B cell (primary cell): ENCODE results near the gene ATP5PB. TPM values are rescaled to one million over a fixed set of nuclear protein-coding genes. Genes with fewer than 3 reads are reported as not detected.

ENCODE experiments used
- ATAC-seq: fragments of 200-7000 bp; cut with Tn5 transposase; one replicate; pipeline ENCODE4 v1.10.0; 2021; ENCODE audit warnings: low read depth, mild to moderate bottlenecking, moderate number of reproducible peaks, moderate library complexity
- CTCF ChIA-PET: fragments of 350-600 bp; sonication (Branson Sonifier 250); formaldehyde crosslinking; loops from one replicate; lab custom pipeline; 2021; ENCODE audit warnings: antibody characterized with exemption, inconsistent platforms; lab: Charles Lee
- POLR2A ChIA-PET: fragments of 350-600 bp; sonication (Branson Sonifier 250); formaldehyde crosslinking; loops from one replicate; lab custom pipeline; 2021; ENCODE audit warnings: antibody characterized with exemption; lab: Charles Lee
- DNase-seq: peaks from one replicate; pipeline ENCODE4 v3.0.0; 2013
- H2AFZ ChIP-seq: 2 replicates; pipeline ENCODE4 v1.6.1; 2012; ENCODE audit warnings: mild to moderate bottlenecking, low read depth, low read length; ENCODE audit not compliant: insufficient read depth, poor library complexity, severe bottlenecking
- H3K27ac ChIP-seq, 2 donors: 1 replicate in 1 of 2; 2 replicates in 1 of 2; pipeline ENCODE4 v1.5.1; 2012 to 2013; ENCODE audit warnings: low read length in 2 of 2, mild to moderate bottlenecking in 2 of 2, moderate library complexity in 1 of 2
- H3K27me3 ChIP-seq, 4 experiments: fragments of 200-600 bp in 1 of 4; sonication (generic) in 1 of 4; replicated peaks in 1 of 4; 1 replicate in 2 of 4; 2 replicates in 2 of 4; pipeline versions ENCODE4 v1.6.1 to v1.7.0; 2013 to 2016; ENCODE audit warnings: low read length in 3 of 4, mild to moderate bottlenecking in 2 of 4, mixed read lengths in 1 of 4, moderate library complexity in 1 of 4; ENCODE audit not compliant: insufficient read depth in 4 of 4, control insufficient read depth in 3 of 4; ENCODE audit errors: control extremely low read depth in 1 of 4
- H3K36me3 ChIP-seq, 2 experiments: replicated peaks in 1 of 2; 1 replicate in 1 of 2; 2 replicates in 1 of 2; pipeline versions ENCODE4 v1.6.1 to v1.7.1; 2013; ENCODE audit warnings: low read length in 1 of 2; ENCODE audit not compliant: insufficient read depth in 2 of 2, control insufficient read depth in 1 of 2; ENCODE audit errors: control extremely low read depth in 1 of 2, extremely low read depth in 1 of 2
- H3K4me1 ChIP-seq, 2 donors: fragments of 200-600 bp in 1 of 2; sonication (generic) in 1 of 2; 1 replicate in 1 of 2; 2 replicates in 1 of 2; pipeline versions ENCODE4 v1.5.1 to v1.6.1; 2013 to 2017; ENCODE audit warnings: low read length in 2 of 2; ENCODE audit not compliant: control insufficient read depth in 2 of 2, insufficient read depth in 2 of 2
- H3K4me2 ChIP-seq: replicated peaks from 2 replicates; pipeline ENCODE3; 2012; ENCODE audit warnings: mild to moderate bottlenecking, low read depth, low read length; ENCODE audit not compliant: poor library complexity, severe bottlenecking
- H3K4me3 ChIP-seq, 5 experiments: fragments of 200-600 bp in 1 of 5; sonication (generic) in 1 of 5; 1 replicate in 3 of 5; 2 replicates in 2 of 5; pipeline versions ENCODE4 v1.5.1 to v1.7.0; 2011 to 2016; ENCODE audit warnings: low read length in 4 of 5, mild to moderate bottlenecking in 4 of 5, low read depth in 2 of 5, control low read depth in 1 of 5, moderate library complexity in 1 of 5; ENCODE audit not compliant: insufficient read depth in 1 of 5; ENCODE audit errors: control extremely low read depth in 1 of 5, extremely low read depth in 1 of 5
- H3K79me2 ChIP-seq: fragments of 200-600 bp; sonication (generic); one replicate; pipeline ENCODE4 v1.6.0; 2016; ENCODE audit warnings: low read length; ENCODE audit not compliant: control insufficient read depth, insufficient read depth
- H3K9ac ChIP-seq: fragments of 200-600 bp; sonication (generic); 2 replicates; pipeline ENCODE4 v1.6.1; 2017; ENCODE audit warnings: mild to moderate bottlenecking, low read length, moderate library complexity
- H3K9me3 ChIP-seq, 3 donors: one replicate each; pipeline versions ENCODE4 v1.6.1 to v1.7.1; 2013; ENCODE audit warnings: low read length in 2 of 3; ENCODE audit not compliant: control insufficient read depth in 2 of 3, insufficient read depth in 1 of 3; ENCODE audit errors: control extremely low read depth in 1 of 3
- H4K20me1 ChIP-seq: 2 replicates; pipeline ENCODE4 v1.6.0; 2012; ENCODE audit warnings: mild to moderate bottlenecking, low read length; ENCODE audit not compliant: insufficient read depth, control insufficient read depth, poor library complexity, severe bottlenecking
- H3K27ac Mint-ChIP-seq: one replicate; pipeline ENCODE4 v1.8.0; 2021; ENCODE audit warnings: mixed read lengths
- H3K27me3 Mint-ChIP-seq: one replicate; pipeline ENCODE4 v1.8.0; 2021; ENCODE audit warnings: mixed read lengths
- H3K4me1 Mint-ChIP-seq: one replicate; pipeline ENCODE4 v1.8.0; 2021; ENCODE audit warnings: mixed read lengths
- H3K4me3 Mint-ChIP-seq: one replicate; pipeline ENCODE4 v1.8.0; 2021; ENCODE audit warnings: mixed read lengths
- H3K9me3 Mint-ChIP-seq: one replicate; pipeline ENCODE4 v1.8.0; 2022; ENCODE audit warnings: mixed read lengths; ENCODE audit not compliant: insufficient read depth
- CTCF ChIP-seq: fragments of 200-600 bp; IDR thresholded peaks from one replicate; pipeline ENCODE4 v1.8.0; 2022; ENCODE audit warnings: antibody characterized with exemption, mild to moderate bottlenecking
- EZH2 ChIP-seq: IDR thresholded peaks from 2 replicates; pipeline ENCODE4 v1.6.1; 2012; ENCODE audit warnings: borderline replicate concordance, low read depth, mild to moderate bottlenecking, moderate library complexity, low read length; ENCODE audit not compliant: insufficient read depth, poor library complexity, severe bottlenecking
- WGBS: methylation state at CpG from one replicate; pipeline ENCODE4 v1.1.5; 2013; ENCODE audit warnings: missing lambda C conversion rate; ENCODE audit not compliant: insufficient coverage; 5-methylcytosine and 5-hydroxymethylcytosine counted together
- intact Hi-C: fragments of 100-400 bp; cut with micrococcal nuclease; formaldehyde crosslinking; loops from one replicate; pipeline ENCODE4 v1.10.0; 2022
- polyA plus RNA-seq: library from polyadenylated mRNA; depleted of rRNA; stranded (reverse); fragments of >200 nt; gene quantifications from 2 replicates; pipeline ENCODE4 v1.2.3, GENCODE V29; 2012
- total RNA-seq, 2 donors: library from RNA; stranded (reverse); fragments of 120-200 nt in 1 of 2; gene quantifications; 1 replicate in 1 of 2; 2 replicates in 1 of 2; pipeline versions ENCODE4 v1.2.3 to v1.2.4, GENCODE V29; 2013 to 2022

Gene ATP5PB
- total and polyA plus RNA-seq, 2 donors (not counting 1 experiment from before 2014, with no cell fraction given) = 81.2 to 110 TPM

DNA sequence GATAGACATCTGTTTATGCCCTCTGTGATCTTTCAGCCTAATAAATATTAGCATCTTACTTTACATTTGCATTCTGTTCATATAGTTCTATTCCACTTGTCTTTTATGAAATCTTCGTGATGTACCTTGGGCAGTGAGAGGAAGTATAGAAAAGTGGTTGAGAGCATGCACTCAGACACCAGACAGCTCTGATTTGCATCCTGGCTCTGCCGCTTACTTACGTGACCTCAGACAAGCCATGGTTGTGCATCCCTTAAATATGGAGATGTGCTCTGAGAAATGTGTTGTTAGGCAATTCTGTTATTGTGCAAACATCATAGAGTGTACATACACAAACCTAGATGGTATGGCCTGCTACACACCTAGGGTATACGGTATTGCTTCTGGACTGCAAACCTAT, 44.7 kb upstream of the ATP5PB start:
- H3K36me3 ChIP-seq = no peaks in the 10 kb centered on the region
- H3K9me3 ChIP-seq = no peaks in the 10 kb centered on the region
- ChIA-PET POLR2A (interaction anchor here (1.6 kb wide), 1 partner anchor 201 kb away, joined by 5 read pairs; no protein-coding TSS in a partner anchor), CTCF (interaction anchor here (0.9 to 2.8 kb wide), 10 partner anchors 34 to 374 kb away, joined by 3 to 16 read pairs (median 4); no protein-coding TSS in a partner anchor)
- DNase-seq = peak; percentile 58
- Mint-ChIP-seq H3K4me3 (peak overlapping the region; percentile 5), H3K27me3 (no peaks in the 10 kb centered on the region), H3K9me3 (no peaks in the 10 kb centered on the region), H3K4me1 (peaks cover 41% of the 10 kb centered on the region), H3K27ac (peak overlapping the region; percentile 12)
- intact Hi-C loops = no loop called here
- no peaks in the 10 kb centered on the region for H3K79me2 ChIP-seq
- peak; percentile 50 for ATAC-seq
- peak overlapping the region in 1 of 2 donors; percentile 10 for H3K27ac ChIP-seq
- TF ChIP-seq CTCF (no peak), EZH2 (no peak)
- H3K4me1 ChIP-seq = peaks cover 32 to 37% of the 10 kb centered on the region in 2 donors
- H3K27me3 ChIP-seq = no peaks in the 10 kb centered on the region
- H3K4me2 ChIP-seq = peak overlapping the region; percentile 2
- H2AFZ ChIP-seq = no peak overlapping the region
- 0% methylated on average over 1 of the region's 4 CpGs for WGBS
- H3K9ac ChIP-seq = no peak overlapping the region
- H3K4me3 ChIP-seq = no peak overlapping the region
- H4K20me1 ChIP-seq = no peaks in the 10 kb centered on the region

DNA sequence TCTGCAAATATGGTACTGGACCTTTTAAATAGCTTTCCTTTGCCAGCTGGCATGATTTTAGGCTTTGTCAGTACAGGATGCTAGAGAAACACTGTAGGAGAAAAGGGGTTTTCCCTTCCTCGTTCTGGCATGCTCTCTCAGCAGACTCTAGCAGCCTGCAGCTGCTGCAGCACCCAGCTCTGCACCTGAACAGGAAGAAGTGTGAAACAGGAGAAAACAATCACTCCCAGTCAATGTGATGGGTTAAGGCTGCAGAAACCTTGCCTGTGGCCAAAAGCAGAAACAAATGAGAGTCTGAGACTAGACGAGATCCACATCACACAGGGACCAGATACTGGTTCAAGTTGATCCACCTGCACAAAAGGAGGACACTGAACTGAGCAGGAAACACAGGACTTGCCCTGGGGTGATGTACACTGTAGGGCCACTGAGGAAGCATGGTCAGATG, 42.9 kb upstream of the ATP5PB start:
- Mint-ChIP-seq H3K4me3 (peak overlapping the region; percentile 59), H3K27ac (peak overlapping the region; percentile 79), H3K4me1 (peaks cover 37% of the 10 kb centered on the region), H3K27me3 (no peaks in the 10 kb centered on the region), H3K9me3 (no peaks in the 10 kb centered on the region)
- Histone ChIP-seq H2AFZ (no peak overlapping the region), H3K79me2 (no peaks in the 10 kb centered on the region), H3K36me3 (no peaks in the 10 kb centered on the region), H3K9me3 (peaks cover 0 to 3% (median 0%) of the 10 kb centered on the region in 3 donors), H3K9ac (no peak overlapping the region), H3K4me3 (no peak overlapping the region), H3K4me2 (peak overlapping the region; percentile 60), H4K20me1 (no peaks in the 10 kb centered on the region), H3K4me1 (peaks cover 30 to 35% of the 10 kb centered on the region in 2 donors), H3K27me3 (no peaks in the 10 kb centered on the region), H3K27ac (peak overlapping the region; percentile 32 to 37)
- DNase-seq = peak; percentile 83
- ATAC-seq = peak; percentile 96
- TF ChIP-seq EZH2 (no peak), CTCF (no peak)
- intact Hi-C loops = loop anchor here (2.0 to 5.0 kb wide), 5 partner anchors 34 to 279 kb away; partner anchors contain the start of genes CEPT1 and DRAM2
- POLR2A ChIA-PET = interaction anchor here (0.7 kb wide), 1 partner anchor 189 kb away, joined by 3 read pairs; no protein-coding TSS in a partner anchor
- WGBS = 0% methylated on average over 1 of the region's 2 CpGs
- CTCF ChIA-PET = interaction anchor here (0.8 to 2.8 kb wide), 10 partner anchors 11 to 376 kb away, joined by 3 to 16 read pairs (median 5); partner anchors contain the start of gene WDR77
